HG03097 (cell line): Measurements from ENCODE around the gene RHPN2.
"Not testable (repeated sequence)": the region's sequence is repeated elsewhere in the genome, so short reads cannot be mapped to it uniquely, and the experiment has no call there.

ENCODE experiments used
- ATAC-seq: cut with Tn5 transposase; IDR thresholded peaks from one replicate; pipeline ENCODE4 v1.9.1; 2021; ENCODE audit not compliant: unreplicated experiment, low FRiP score

Gene RHPN2

GRCh38 chr19:33035461-33035860, 29.2 kb downstream of the RHPN2 start:
- ATAC-seq: no peak

- ATAC-seq: no peak
These were observed 32.4 kb downstream of the RHPN2 start for GRCh38 chr19:33032218-33032781.

- no peak for ATAC-seq
These were observed 34.9 kb downstream of the RHPN2 start for GRCh38 chr19:33029746-33030303.

- not testable (repeated sequence) for ATAC-seq
These were observed 38.1 kb downstream of the RHPN2 start for GRCh38 chr19:33026602-33027001.

GRCh38 chr19:33025468-33026238, 39.0 kb downstream of the RHPN2 start:
- ATAC-seq: not testable (repeated sequence)

GRCh38 chr19:33024398-33024797, 40.3 kb downstream of the RHPN2 start:
- ATAC-seq: no peak

- ATAC-seq: no peak
These were observed 42.1 kb downstream of the RHPN2 start for GRCh38 chr19:33022472-33023116.

- not testable (repeated sequence) for ATAC-seq
These were observed 53.8 kb downstream of the RHPN2 start for GRCh38 chr19:33010891-33011290.

- ATAC-seq: no peak
These were observed 56.0 kb downstream of the RHPN2 start for GRCh38 chr19:33008738-33009137.

- ATAC-seq: no peak
These were observed 59.2 kb downstream of the RHPN2 start for GRCh38 chr19:33005440-33005839.

GRCh38 chr19:33003424-33004024, 61.2 kb downstream of the RHPN2 start:
- ATAC-seq: not testable (repeated sequence)

- not testable (repeated sequence) for ATAC-seq
These were observed 62.4 kb downstream of the RHPN2 start for GRCh38 chr19:33002126-33002865.

- ATAC-seq: no peak
These were observed 63.8 kb downstream of the RHPN2 start for GRCh38 chr19:33000910-33001309.

- no peak for ATAC-seq
These were observed 64.2 kb downstream of the RHPN2 start for GRCh38 chr19:33000510-33000909.

GRCh38 chr19:32998722-32999121, 66.0 kb downstream of the RHPN2 start:
- no peak for ATAC-seq

- ATAC-seq: no peak
These were observed 66.9 kb downstream of the RHPN2 start for GRCh38 chr19:32997716-32998355.

- not testable (repeated sequence) for ATAC-seq
These were observed 67.6 kb downstream of the RHPN2 start for GRCh38 chr19:32997061-32997464.

GRCh38 chr19:32995966-32996365, 68.7 kb downstream of the RHPN2 start:
- not testable (repeated sequence) for ATAC-seq

- no peak for ATAC-seq
These were observed 76.0 kb downstream of the RHPN2 start for GRCh38 chr19:32988724-32989123.

GRCh38 chr19:32988254-32988653, 76.4 kb downstream of the RHPN2 start:
- not testable (repeated sequence) for ATAC-seq
